HFFc6 (cell line): Measurements from ENCODE around the gene EXOC5. TPM values are rescaled to one million over a fixed set of nuclear protein-coding genes. Genes with fewer than 3 reads are reported as not detected.

Experiments
- DNase-seq: peaks from one replicate; pipeline ENCODE4 v3.0.0-alpha.2; 2018
- H3K27ac Mint-ChIP-seq: 2 replicates; pipeline ENCODE4 v1.8.0; 2020; ENCODE audit warnings: mild to moderate bottlenecking, mixed read lengths
- H3K27me3 Mint-ChIP-seq: 2 replicates; pipeline ENCODE4 v1.8.0; 2021; ENCODE audit warnings: mild to moderate bottlenecking, moderate library complexity, mixed read lengths; ENCODE audit not compliant: insufficient read depth
- H3K36me3 Mint-ChIP-seq: 2 replicates; pipeline ENCODE4 v1.8.0; 2021; ENCODE audit warnings: low read depth, mixed read lengths
- H3K4me1 Mint-ChIP-seq: 2 replicates; pipeline ENCODE4 v1.8.0; 2020; ENCODE audit warnings: low read depth, mixed read lengths
- H3K4me3 Mint-ChIP-seq: 2 replicates; pipeline ENCODE4 v1.8.0; 2020; ENCODE audit warnings: mild to moderate bottlenecking, moderate library complexity, mixed read lengths
- H3K9me3 Mint-ChIP-seq: 2 replicates; pipeline ENCODE4 v1.8.0; 2020; ENCODE audit warnings: mild to moderate bottlenecking, mixed read lengths
- CTCF ChIP-seq: fragments of 200-600 bp; sonication (generic); IDR thresholded peaks from 2 replicates; pipeline ENCODE4 v1.5.0; 2021; ENCODE audit warnings: antibody characterized with exemption, mild to moderate bottlenecking
- total RNA-seq, 6 experiments: library from RNA; stranded (reverse); fragmentation: NEBNext Ultra II Directional; extraction: Animal tissue kit (Norgen Biotek cat#: 25700); gene quantifications; 2 replicates in 1 of 6; 3 replicates in 5 of 6; pipeline ENCODE4 v1.2.3, GENCODE V29; 2021

Gene EXOC5
- total RNA-seq, 6 experiments from 2014 or later: 102 to 117 (median 111) TPM

- no peak overlapping the region for H3K4me3 Mint-ChIP-seq
- no peak for DNase-seq
- TF ChIP-seq CTCF: no peak
- no peaks in the 10 kb centered on the region for H3K27me3 Mint-ChIP-seq
- H3K36me3 Mint-ChIP-seq: no peaks in the 10 kb centered on the region
- H3K27ac Mint-ChIP-seq: no peak overlapping the region
- H3K9me3 Mint-ChIP-seq: no peaks in the 10 kb centered on the region
- no peaks in the 10 kb centered on the region for H3K4me1 Mint-ChIP-seq
Measured at GRCh38 chr14:57160333-57160732, 108.4 kb downstream of the EXOC5 start.

GRCh38 chr14:57153286-57153685, 115.4 kb downstream of the EXOC5 start:
- no peaks in the 10 kb centered on the region for H3K9me3 Mint-ChIP-seq
- peaks cover 4% of the 10 kb centered on the region; the same call in 1 of the 2 replicates for H3K27me3 Mint-ChIP-seq
- no peak for DNase-seq
- H3K4me3 Mint-ChIP-seq: no peak overlapping the region
- no peak overlapping the region for H3K27ac Mint-ChIP-seq
- H3K4me1 Mint-ChIP-seq: no peaks in the 10 kb centered on the region
- no peaks in the 10 kb centered on the region for H3K36me3 Mint-ChIP-seq
- no peak for TF ChIP-seq CTCF

Other genes starting within 250 kb of the EXOC5 start
- 10 to 100 TPM; 37.2 to 54.9 (median 44.9) TPM for gene AP5M1, start 66 bp upstream of the EXOC5 start, total RNA-seq
- gene NAA30, start 121.7 kb upstream of the EXOC5 start, total RNA-seq: 10 to 100 TPM; 20.0 to 22.7 (median 20.7) TPM
- not detected for gene CCDC198, start 225.0 kb upstream of the EXOC5 start, total RNA-seq